GM20000 (cell line): Measurements from ENCODE around the gene KRTAP10-11.
"Not testable (repeated sequence)": the region's sequence is repeated elsewhere in the genome, so short reads cannot be mapped to it uniquely, and the experiment has no call there.

Experiments used
- DNase-seq: peaks from one replicate; pipeline ENCODE4 v3.0.0; 2012; ENCODE audit warnings: low spot score
- CTCF ChIP-seq: IDR thresholded peaks from 2 replicates; pipeline ENCODE4 v1.5.1; 2012; ENCODE audit warnings: mild to moderate bottlenecking, control low read depth; ENCODE audit errors: extremely low read depth, missing control alignments

The KRTAP10-11 gene

GRCh38 chr21:44603109-44603875, 42.9 kb upstream of the KRTAP10-11 start:
- TF ChIP-seq CTCF = no peak
- DNase-seq = no peak

- TF ChIP-seq CTCF = no peak
- DNase-seq = no peak
Measured at GRCh38 chr21:44603911-44604310, 42.3 kb upstream of the KRTAP10-11 start.

- DNase-seq = no peak
- TF ChIP-seq CTCF = no peak
Measured at GRCh38 chr21:44606495-44606894, 39.7 kb upstream of the KRTAP10-11 start.

GRCh38 chr21:44609193-44609592, 37.0 kb upstream of the KRTAP10-11 start:
- TF ChIP-seq CTCF = no peak
- no peak for DNase-seq

- DNase-seq = not testable (repeated sequence)
Measured at GRCh38 chr21:44610157-44610843, 35.9 kb upstream of the KRTAP10-11 start.

- no peak for TF ChIP-seq CTCF
- no peak for DNase-seq
Measured at GRCh38 chr21:44611551-44611950, 34.7 kb upstream of the KRTAP10-11 start.

GRCh38 chr21:44612029-44612486, 34.2 kb upstream of the KRTAP10-11 start, which contains the start of gene KRTAP10-8:
Gene KRTAP10-8 (plus strand): TSS chr21:44612079. CDS start chr21:44612101, 22 bp downstream.
- no peak for DNase-seq
- no peak for TF ChIP-seq CTCF
